HG03520 (cell line): ENCODE measurements around the gene RUBCNL.
"Not testable (repeated sequence)": the region's sequence is repeated elsewhere in the genome, so short reads cannot be mapped to it uniquely, and the experiment has no call there.

ENCODE experiments used
- ATAC-seq: cut with Tn5 transposase; IDR thresholded peaks from one replicate; pipeline ENCODE4 v1.9.1; 2021; ENCODE audit warnings: mild to moderate bottlenecking, moderate library complexity; ENCODE audit not compliant: unreplicated experiment

The RUBCNL gene, protein sequence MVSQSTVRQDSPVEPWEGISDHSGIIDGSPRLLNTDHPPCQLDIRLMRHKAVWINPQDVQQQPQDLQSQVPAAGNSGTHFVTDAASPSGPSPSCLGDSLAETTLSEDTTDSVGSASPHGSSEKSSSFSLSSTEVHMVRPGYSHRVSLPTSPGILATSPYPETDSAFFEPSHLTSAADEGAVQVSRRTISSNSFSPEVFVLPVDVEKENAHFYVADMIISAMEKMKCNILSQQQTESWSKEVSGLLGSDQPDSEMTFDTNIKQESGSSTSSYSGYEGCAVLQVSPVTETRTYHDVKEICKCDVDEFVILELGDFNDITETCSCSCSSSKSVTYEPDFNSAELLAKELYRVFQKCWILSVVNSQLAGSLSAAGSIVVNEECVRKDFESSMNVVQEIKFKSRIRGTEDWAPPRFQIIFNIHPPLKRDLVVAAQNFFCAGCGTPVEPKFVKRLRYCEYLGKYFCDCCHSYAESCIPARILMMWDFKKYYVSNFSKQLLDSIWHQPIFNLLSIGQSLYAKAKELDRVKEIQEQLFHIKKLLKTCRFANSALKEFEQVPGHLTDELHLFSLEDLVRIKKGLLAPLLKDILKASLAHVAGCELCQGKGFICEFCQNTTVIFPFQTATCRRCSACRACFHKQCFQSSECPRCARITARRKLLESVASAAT

DNA sequence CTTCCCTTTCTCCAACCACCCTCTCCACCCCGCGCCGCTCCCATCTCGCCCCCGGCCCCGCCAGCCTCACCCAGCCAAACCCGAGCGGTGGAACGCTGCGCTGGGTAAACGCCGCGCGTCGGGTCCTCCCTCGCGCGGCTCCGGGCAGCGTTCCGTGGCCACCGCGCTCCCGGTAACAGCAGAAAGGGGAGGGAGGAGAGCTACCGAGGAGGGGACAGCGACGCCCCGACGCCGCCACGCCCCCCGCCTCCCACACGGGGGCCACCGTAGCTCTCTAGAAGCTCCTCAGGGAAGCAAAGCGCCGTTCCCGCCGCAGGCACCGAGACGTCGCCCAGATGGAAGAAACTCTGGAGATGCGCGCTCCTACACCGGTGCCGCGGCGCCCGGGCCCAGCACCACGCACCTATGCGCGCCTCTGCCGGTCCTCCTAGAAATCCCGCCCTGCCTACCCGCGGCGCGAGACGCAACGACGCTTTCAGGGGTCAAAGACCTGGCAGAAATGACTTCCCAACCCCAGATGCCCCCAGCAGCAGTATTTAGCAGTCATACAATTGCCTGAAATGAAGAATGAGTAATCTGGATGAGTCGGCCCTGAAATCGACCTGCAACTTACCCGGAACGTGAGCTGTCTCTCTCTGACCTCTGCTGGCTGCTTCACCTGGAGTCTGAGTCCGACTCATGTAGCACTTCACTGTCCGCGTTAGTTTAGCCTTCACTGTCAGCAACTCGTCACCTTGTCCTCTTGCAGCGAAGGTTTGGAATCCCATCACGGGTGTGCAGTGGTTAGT, at the start of gene RUBCNL:
RUBCNL (minus strand) TSS at position 189 of the 788 bp plus-strand sequence. CDS start 14,777 bp downstream, outside the sequence.
- no peak for ATAC-seq

DNA sequence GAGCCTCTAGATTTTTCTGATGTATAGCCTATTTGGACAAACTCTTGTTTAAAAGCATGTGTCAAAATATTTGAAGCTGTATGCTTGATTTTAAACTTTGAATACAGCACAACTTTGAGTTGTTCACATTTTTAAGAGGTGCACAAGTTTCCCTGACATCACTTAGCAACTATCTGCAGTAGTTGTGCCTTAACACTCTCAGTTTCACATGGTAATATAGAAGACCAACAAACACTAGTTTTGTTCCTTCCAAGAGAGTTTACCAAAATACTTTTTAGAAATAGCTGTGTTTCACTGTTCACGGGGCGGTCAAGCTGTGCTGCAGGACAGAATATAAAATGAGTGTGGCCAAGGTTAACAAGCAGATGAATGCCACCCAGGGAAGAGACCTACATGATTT, 42.5 kb upstream of the RUBCNL start:
- not testable (repeated sequence) for ATAC-seq

DNA sequence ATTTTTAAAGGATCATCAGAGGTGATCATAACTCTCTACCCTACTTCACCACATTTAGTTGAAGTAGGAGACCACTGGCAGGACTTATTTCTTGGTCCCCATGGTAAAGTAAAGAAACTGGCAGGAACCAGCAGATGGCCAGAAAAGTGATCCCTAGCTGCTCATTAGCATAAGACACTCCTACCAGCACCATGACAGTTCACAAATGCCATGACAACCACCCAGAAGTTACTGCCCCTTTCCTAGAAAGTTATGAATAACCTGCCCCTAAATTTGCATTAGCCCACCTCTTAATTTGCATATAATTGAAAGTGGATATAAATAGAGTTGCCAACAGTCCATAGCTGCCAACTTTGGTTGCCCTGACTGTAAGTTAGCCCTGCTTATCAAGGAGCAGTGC, 18.4 kb upstream of the RUBCNL start:
- ATAC-seq = no peak

DNA sequence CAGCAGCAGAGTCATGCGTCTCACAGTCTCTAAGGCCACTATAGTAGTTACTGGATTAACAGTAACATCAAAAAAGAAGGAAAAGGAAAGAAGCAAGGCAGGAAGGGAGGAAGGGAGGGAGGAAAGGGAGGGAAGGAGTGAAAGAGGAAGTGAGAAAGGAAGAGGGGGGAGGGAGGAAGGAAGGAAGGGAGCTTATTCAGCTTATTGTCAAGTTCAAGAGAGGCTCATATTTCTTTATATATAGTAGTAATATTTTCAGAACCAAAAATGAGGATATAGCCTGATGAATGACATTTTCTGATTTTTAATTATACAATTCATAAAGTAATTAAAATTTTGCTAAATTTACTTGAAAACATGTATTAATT, 17.7 kb upstream of the RUBCNL start:
- no peak for ATAC-seq

DNA sequence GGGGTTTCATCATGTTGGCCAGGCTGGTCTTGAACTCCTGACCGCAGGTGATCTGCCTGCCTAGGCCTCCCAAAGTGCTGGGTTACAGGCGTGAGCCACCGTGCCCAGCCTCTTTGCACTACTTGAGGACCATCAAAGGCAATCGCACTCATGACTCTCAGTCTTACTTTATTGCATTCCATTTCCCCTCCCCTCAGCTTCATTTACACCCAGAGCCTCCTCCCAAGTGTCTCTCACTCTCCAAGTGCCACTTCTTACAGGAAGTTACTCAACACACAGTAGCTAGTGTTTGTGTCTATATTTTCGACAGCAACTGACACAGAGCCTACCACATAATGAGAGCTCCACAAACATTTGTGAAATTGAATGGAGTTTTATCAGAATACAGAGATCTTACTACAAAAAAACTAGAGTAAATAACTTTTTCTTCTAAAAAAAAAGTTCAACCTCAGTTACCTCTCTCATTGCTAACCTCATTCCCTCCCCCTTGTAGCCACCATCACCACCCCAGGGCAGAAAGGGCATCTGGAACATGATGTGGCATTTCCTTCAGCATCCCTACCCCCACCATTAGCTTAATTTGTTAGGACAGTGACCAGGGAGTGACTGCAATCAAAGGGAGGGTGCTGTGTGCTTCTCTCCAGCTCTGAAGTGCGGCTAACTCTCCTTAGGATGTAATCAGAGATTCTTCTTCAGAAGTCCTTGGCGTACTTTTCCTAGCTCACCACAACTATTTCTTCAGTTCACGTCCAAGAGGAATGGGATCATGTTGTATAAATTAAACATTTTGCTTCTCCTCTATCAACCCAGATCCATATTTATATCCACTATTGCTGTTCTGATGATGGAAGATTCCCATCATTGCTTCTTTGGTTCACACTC, 17.0 kb upstream of the RUBCNL start:
- ATAC-seq = no peak

DNA sequence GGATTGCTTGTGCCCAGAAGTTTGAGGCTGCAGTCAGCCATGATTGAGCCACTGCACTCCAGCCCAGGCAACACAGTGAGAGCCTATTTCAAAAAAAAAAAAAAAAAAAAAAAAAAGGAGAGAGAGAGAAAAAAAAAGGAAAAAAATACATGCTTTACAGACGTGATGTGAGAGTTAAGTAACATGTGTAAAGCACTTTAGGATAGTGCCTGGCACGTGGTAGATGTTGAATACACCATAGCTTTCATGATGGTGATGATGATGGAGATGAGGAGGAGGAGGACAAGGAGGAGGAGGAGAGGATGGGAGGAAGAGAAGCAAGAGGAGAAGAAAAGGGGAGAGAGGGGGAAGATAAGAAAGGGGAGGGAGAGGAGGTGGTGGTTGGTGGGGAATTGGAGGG, 15.1 kb upstream of the RUBCNL start:
- ATAC-seq = no peak

DNA sequence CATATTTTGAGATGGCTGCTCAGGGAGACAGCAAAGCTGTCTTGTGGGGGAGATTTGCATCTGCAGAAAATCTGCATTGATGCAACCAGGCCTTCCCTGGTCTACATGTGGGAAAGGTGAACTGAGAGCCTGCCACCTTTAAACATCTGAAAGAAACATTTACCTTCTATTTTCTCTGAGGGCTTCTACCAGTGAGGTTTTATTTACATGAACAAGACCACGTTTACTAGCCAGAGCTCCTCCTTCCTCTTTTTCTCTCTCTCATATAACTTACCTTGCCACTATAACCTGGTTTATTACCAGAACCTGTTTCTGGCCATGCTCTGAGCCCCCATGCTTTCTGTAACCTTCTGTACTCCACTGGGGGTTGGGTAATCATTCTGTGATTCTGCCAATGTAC, 14.4 kb upstream of the RUBCNL start:
- ATAC-seq = no peak

DNA sequence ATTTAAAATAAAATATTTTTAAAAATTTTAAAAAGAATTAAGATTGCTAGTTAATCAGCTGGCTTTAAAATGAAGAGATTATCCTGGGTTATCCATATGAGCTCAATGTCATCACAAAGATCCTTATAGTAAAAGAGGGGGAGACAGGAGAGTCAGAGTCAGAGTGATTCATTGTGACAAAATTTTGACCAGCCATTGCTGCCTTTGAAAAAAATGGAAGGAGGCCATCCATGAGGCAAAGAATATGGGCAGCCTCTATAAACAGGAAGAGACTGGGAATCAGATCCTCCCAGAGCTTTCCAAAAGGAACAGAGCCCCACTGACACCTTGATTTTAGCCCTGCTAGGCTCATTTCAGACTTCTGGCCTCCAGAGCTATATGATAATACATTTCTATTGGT, 9.3 kb upstream of the RUBCNL start:
- ATAC-seq = no peak

DNA sequence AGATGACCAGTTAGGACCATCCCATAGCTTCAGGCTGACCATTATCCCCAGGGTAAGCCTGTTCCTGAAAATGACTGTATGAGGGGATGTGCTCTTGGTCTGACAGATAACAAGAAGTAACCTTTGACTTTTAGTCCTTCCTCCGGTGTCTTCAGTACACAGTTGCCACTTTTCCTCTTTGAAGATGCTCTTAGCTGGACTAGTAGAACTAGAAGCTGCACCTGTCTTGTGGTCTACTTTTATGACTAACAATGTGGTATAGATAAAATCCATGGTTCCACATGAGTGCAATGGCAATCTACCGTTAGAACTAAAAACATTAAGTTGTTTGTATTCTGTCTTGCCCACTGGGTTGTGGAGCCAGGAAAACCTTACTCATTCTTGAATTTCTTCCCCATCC, 5.9 kb upstream of the RUBCNL start:
- peak; percentile 52 for ATAC-seq

DNA sequence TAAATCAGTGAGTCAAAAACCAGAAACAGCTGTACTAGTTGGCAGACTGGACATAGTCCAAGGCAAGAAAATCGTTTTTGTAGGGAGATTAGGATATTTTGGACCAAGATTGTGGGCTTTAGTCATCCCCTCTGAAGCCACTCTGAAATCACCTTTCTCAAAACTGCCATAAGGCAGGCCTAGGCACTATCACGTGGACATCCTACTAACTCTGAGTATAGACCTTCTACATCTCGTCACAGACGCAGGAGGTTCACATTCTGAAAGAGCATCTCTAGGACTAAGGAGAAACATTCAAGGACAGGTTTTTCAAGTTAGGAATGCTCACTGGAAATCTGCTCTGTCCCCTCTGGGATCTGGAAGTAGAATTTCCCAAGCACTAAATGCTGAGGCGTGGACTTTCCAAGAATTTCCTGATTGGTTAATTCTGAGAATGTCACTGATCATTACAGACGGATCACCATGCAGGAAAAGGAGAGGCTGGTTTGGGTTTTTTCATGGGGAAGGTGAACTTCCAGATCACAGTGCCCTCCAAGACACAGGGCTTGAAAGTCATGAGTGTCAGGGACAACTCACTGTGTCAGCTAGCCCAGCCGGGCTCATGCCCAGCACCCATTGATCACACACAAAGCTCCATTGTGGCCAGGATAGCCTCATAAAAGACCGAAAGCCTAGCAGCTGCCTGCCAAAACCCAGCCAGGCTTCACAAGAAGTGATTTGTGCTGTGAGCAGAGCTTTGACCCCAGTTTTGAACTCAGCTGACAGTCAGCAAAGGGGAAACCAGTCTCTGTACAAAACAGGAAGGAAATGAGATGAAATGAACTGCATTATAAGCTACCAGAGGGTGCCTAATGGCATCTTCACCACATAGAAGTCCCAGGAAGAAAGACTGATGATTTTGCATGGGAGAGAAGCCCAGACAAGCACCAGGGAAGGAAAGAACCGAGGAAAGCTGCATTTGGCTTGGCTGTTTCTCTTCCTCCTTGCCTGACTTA, 2.7 kb upstream of the RUBCNL start:
- ATAC-seq = peak; percentile 49

DNA sequence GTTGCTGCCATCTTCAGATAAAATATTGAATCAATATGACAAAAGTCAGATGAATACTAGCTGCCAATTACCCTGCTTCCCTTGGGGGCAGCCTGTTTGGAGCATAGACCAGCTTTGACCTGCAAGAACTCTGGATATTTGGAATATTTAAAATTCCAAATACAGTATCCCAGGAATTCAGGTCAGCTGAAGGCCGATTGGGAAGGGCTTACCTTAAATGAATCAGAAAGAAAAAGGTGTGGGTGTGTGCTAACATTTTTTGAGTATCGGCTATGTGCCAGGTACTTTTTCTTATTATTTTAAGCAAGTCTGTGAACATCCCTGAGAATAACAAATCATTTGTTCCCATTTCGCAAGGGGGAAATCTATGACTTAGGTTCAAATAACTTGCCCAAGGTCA, 1.8 kb upstream of the RUBCNL start:
- no peak for ATAC-seq

DNA sequence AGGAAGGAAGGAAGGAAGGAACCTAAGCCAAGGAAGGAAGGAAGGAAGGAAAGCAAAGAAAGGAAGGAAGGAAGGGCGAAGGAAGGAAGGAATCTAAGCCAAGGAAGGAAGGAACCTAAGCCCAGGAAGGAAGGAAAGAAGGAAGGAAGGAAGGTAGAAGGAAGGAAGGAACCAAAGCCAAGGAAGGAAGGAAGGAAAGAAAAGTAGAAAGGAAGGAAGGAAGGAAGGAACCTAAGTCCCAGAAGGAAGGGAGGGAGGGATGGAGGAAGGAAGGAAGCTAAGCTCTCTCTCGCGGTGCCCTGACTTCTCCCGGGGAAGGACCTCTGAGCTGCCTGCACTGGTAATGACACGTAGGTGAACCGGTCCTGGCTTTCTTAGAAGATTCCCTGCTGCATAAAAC, 1.3 kb upstream of the RUBCNL start:
- no peak for ATAC-seq

DNA sequence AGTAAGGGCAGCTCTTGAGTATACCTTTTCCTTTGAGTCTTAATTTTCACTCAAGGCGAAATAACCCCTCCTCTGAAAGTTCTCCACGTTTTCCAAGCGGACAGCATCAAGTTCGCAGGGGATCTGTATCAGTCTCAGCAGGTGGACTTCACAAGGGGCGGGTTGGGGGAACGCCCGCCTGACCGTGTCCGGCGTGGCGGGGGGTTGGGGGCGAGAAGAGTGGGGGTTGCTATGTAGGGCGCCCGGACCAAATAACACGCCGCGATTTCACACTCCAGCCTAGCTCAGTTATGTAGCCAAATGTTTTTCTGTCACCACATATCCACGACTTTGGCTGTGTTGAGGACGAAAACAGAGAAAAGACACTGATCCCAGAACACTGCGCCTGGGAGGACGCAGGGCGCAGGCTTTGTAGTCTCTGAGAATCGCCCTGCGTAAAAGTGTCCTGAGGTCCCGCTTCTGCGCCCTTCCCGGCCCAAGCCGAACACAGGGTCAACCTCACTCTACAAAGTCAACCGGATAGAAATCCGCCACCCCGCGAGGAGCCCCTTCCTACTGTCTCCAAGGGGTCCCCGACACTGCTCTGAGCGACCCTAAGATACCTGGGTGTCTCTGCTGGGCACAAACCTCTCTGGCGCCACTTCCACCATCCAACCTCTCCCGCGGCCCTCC, 524 bp downstream of the RUBCNL start:
- ATAC-seq = no peak

DNA sequence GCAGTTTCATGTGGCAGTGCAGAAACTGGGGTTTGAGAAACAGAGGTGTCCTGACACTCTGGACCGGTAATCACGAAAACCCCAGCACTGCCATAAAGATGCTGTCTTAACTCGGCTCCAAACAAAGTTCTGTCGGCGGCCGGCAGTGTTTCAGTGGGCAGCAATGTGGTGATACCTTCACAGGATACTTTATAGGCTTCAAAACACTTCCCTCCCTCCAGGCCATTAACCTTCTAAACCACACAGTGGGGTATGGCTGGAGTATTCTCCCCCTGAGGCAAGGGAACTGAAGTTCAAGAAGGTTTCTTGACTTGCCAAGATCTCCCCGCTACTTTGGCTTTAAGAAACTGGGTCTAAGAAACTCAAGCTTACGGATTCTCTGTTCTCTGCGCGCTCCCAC, 1.1 kb downstream of the RUBCNL start:
- no peak for ATAC-seq

DNA sequence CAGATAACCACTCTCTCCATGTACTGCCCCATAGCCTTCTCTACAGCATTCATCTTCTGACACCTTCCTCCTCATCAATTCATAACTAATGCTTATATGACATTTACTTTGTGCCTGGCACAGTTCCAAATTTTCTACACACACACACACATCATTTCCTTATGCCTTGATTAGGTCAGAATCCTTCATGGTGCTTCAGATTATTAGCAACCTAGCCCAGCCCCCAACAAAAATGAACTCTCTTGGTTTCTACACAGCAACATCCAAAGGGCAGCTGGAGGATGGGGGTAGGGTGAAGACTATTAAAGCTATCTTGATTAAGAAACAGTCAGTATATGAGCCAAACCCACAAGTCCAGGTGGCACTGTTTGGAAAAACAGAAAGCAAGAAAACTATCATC, 3.7 kb downstream of the RUBCNL start:
- ATAC-seq = no peak

DNA sequence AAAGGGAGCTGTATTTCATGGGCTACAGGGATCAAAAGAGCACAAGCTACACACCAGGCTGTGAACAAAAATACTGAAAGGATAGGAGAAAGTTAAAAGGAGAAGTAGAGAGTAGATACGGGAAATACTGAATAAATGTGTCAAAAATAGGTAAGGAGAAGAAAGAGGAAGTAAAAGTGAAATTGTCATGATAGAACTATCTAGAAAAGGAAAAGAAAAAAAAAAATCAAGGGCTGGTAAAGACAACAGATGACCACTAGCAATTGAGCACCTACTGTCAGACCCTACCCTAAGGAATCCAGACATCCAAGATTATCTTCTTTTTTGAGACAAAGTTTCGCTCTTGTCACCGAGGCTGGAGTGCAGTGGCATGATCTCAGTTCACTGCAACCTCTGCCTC, 4.8 kb downstream of the RUBCNL start:
- ATAC-seq = peak; percentile 39

DNA sequence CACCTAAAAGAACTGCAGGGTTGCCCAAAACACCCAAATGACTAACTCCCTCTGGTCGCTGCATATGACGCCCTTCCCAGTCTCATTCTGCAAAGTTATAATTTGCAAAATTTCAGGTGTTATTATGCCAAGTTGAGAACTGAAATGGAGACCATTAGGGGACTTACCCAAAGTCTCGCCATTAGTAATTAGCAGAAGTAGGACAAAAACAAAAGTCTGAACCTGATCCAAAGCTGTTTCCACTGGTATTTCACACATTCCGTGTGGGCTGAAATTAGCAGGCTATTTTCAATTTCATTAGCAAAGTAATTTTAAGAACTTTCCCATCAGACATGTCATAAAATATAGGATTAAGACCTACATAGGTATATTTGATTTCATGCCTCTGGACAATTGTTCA, 6.8 kb downstream of the RUBCNL start:
- ATAC-seq = no peak

DNA sequence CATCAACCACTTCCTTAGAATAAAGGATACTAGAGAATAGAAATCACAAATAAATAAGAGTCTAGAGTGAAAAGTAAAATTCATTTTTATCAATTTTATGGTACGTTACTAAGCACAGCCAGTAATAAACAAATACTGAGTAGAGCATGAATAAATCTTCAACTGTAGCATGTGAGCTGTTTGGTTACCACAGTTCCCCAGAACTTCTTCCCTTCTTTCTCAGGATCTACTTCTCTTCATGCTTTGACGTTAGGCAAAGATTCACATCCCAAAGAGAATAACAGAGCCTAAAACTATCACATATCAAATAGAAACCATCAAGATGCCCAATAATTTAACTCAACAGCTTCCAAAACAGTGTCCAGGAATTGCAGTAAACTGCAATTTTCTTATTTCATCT, 7.4 kb downstream of the RUBCNL start:
- ATAC-seq = no peak

DNA sequence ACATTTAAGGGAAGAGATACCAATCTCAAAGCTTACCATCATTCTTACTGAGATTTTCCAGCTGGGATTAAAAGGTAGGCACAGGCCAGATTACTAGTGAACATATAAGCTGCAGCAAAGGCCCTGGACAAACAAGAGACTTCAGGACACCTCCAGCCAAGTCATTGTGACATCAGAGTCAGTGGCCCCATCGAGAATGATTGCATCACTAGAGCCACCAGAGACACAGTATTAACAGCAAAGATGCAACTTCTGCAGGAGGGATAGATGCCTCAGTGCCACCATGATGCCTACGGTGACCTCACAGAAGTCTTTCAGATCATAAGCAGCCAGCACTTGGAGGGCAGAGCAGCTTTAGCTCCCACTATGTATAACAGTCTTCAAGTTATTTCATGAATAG, 8.6 kb downstream of the RUBCNL start:
- ATAC-seq = no peak
